ENCODE measurements around the gene CHRM3. TPM values are rescaled to one million over a fixed set of nuclear protein-coding genes. Genes with fewer than 3 reads are reported as not detected.

Gene CHRM3
- total and polyA plus RNA-seq, 5 donors, result 0.18 to 0.86 (median 0.83) TPM

DNA sequence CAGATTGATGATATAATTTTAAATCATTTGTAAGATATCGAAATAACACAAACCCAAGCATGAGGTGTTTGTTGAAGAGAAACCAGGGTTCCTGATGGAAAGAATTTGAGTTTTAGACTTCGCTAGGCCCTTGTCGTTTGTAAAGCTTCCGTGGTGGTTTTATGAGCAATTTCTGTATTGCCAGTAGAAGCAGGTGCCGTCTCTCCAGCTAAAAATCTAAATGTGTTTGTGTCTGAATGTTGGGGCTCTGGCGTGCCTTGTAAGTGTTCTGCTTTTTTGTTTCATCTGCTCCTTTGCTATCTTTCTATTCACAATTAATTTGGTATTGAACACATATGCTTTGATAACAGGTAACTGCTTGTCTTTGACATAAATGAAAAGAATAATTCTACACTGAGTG lies 27.5 kb downstream of the CHRM3 start:
- intact Hi-C loops (cut with DNase I), result loop anchor here in 1 of 4 donors (10.0 kb wide), 1 partner anchor 241 kb away; no protein-coding TSS in a partner anchor
- no peak for DNase-seq
- no peak overlapping the region for H3K4me3 ChIP-seq (ENCODE audit: low read length)
- H3K27me3 ChIP-seq (ENCODE audit: control insufficient read depth, insufficient read depth), result no peaks in the 10 kb centered on the region
- no peaks in the 10 kb centered on the region for H3K9me3 ChIP-seq (ENCODE audit: control insufficient read depth, low read length)
- no peak overlapping the region for H3K27ac ChIP-seq (ENCODE audit: low read length)
- H3K4me1 ChIP-seq (ENCODE audit: control insufficient read depth, insufficient read depth, low read length), result no peaks in the 10 kb centered on the region
- WGBS, result 91% methylated on average over 6 of the region's 6 CpGs
- ATAC-seq, result no peak

DNA sequence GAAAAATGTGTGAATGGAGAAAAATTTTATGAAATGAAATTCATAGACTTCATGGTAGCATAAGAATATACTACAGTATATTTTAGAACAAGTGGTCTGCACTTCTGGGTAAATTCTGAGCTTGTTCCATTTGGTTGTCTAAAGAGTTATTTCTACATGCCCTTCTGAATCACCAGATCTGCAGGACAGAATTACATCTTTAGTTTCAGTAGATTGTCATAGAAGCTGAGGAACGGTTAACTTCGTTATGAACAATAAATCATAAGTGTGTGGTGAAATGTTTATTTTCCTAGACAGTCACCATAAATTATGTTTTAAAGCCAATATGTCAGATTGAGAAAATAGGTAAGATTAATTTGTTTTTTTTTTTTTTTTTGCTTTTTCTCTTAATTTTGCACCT lies 30.9 kb downstream of the CHRM3 start:
- H3K4me3 ChIP-seq (ENCODE audit: low read length), result no peak overlapping the region
- H3K27me3 ChIP-seq (ENCODE audit: control insufficient read depth, insufficient read depth), result no peaks in the 10 kb centered on the region
- no peaks in the 10 kb centered on the region for H3K9me3 ChIP-seq (ENCODE audit: control insufficient read depth, low read length)
- intact Hi-C loops (cut with DNase I), result loop anchor here in 1 of 4 donors (10.0 kb wide), 1 partner anchor 238 kb away; no protein-coding TSS in a partner anchor
- 86% methylated on average over 2 of the region's 2 CpGs for WGBS
- H3K4me1 ChIP-seq (ENCODE audit: control insufficient read depth, insufficient read depth, low read length), result no peaks in the 10 kb centered on the region
- no peak for DNase-seq
- ATAC-seq, result no peak
- no peak overlapping the region for H3K27ac ChIP-seq (ENCODE audit: low read length)

DNA sequence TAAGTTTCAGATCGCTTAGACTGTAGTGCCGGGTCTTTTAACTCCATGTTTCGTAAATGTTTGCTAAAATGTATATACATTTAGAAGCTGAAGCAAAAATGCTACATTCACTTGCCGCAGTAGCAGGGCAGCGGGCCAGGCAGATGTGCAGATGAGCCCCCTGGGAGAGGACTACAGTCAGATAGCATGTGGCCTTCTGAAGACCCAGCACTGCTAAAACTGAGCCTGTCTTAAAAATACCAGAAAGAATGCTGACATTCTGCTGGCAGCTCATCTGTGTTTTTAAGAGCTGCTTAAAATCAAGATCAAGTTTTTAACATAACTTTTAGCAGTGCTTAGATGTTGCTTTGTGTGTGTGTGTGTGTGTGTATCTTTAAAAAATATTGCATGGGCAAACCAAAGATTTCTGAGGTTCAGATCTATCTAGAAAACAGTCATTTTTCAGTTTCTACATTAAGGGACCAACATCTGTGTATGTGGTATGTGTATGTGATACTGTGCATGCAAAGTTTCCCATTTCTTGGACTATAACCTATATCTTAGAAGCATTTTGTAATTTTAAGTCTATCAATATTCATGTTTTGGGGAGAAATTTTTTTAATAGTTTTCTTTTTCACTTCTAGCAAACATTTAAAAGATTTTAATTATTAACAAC lies 31.7 kb downstream of the CHRM3 start:
- intact Hi-C loops (cut with DNase I), result loop anchor here in 1 of 4 donors (10.0 kb wide), 1 partner anchor 237 kb away; no protein-coding TSS in a partner anchor
- no peaks in the 10 kb centered on the region for H3K4me1 ChIP-seq (ENCODE audit: control insufficient read depth, insufficient read depth, low read length)
- no peak overlapping the region for H3K4me3 ChIP-seq (ENCODE audit: low read length)
- H3K9me3 ChIP-seq (ENCODE audit: control insufficient read depth, low read length), result no peaks in the 10 kb centered on the region
- H3K27me3 ChIP-seq (ENCODE audit: control insufficient read depth, insufficient read depth), result no peaks in the 10 kb centered on the region
- ATAC-seq (no peak), DNase-seq (no peak)
- WGBS, result 66% methylated on average over 5 of the region's 5 CpGs
- H3K27ac ChIP-seq (ENCODE audit: low read length), result no peak overlapping the region

DNA sequence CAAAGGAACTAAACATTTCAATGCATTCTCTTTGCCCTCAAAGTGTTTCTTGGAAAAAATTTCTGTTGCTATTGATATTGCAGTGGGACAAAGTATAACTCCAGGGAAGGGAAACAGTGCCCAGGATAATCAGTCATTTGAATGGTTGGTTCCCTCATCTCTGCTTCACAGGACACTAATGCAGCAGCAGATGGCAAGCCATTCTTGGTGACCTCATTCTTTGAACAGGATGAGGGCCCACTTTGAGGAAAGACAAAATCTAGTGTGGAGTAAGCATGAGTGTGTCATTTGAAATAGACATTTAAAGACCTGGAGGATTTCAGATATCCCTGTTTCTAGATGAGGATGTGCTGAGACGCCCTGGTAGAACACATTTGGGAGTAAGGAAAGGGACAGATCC lies 32.3 kb downstream of the CHRM3 start:
- H3K4me3 ChIP-seq (ENCODE audit: low read length), result no peak overlapping the region
- H3K27me3 ChIP-seq (ENCODE audit: control insufficient read depth, insufficient read depth), result no peaks in the 10 kb centered on the region
- intact Hi-C loops (cut with DNase I), result loop anchor here in 1 of 4 donors (10.0 kb wide), 1 partner anchor 236 kb away; no protein-coding TSS in a partner anchor
- no peaks in the 10 kb centered on the region for H3K9me3 ChIP-seq (ENCODE audit: control insufficient read depth, low read length)
- no peak overlapping the region for H3K27ac ChIP-seq (ENCODE audit: low read length)
- ATAC-seq (no peak), DNase-seq (no peak)
- H3K4me1 ChIP-seq (ENCODE audit: control insufficient read depth, insufficient read depth, low read length), result no peaks in the 10 kb centered on the region
- WGBS, result 93% methylated on average over 1 of the region's 1 CpG

DNA sequence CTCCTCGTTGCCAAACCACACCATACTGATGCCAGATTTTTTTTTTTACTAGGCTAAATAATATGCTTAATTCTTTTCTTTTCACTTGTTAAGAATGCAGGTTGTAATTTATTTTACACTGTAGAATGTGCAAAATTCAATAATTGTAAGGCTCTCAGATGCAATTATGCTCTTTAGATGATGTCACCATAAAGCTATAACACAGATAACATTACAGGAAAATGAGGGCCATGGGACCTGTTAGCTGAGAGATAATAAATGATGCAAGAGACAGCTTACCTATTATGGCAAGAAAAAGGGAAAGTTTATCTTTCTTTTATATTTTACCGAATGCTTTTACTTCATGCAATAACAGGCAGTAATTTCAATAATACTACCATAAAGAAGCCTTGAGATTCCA lies 35.4 kb downstream of the CHRM3 start:
- Histone ChIP-seq H3K4me1 (ENCODE audit: control insufficient read depth, insufficient read depth, low read length) (no peaks in the 10 kb centered on the region), H3K27me3 (ENCODE audit: control insufficient read depth, insufficient read depth) (no peaks in the 10 kb centered on the region), H3K9me3 (ENCODE audit: control insufficient read depth, low read length) (no peaks in the 10 kb centered on the region), H3K4me3 (ENCODE audit: low read length) (no peak overlapping the region), H3K27ac (ENCODE audit: low read length) (no peak overlapping the region)
- intact Hi-C loops (cut with DNase I), result no loop called here
- DNase-seq (no peak), ATAC-seq (no peak)
- 41% methylated on average over 2 of the region's 2 CpGs for WGBS

GRCh38 chr1:239422818-239423217 lies 36.5 kb downstream of the CHRM3 start:
- no peaks in the 10 kb centered on the region for H3K4me1 ChIP-seq (ENCODE audit: control insufficient read depth, insufficient read depth, low read length)

GRCh38 chr1:239426821-239427475 lies 40.6 kb downstream of the CHRM3 start:
- no peaks in the 10 kb centered on the region for H3K4me1 ChIP-seq (ENCODE audit: control insufficient read depth, insufficient read depth, low read length)
- H3K4me3 ChIP-seq (ENCODE audit: low read length), result no peak overlapping the region
- WGBS, result 78% methylated on average over 4 of the region's 4 CpGs
- no peaks in the 10 kb centered on the region for H3K27me3 ChIP-seq (ENCODE audit: control insufficient read depth, insufficient read depth)
- intact Hi-C loops (cut with DNase I), result no loop called here
- H3K27ac ChIP-seq (ENCODE audit: low read length), result no peak overlapping the region
- DNase-seq, result no peak
- H3K9me3 ChIP-seq (ENCODE audit: control insufficient read depth, low read length), result no peaks in the 10 kb centered on the region
- no peak for ATAC-seq

More at GRCh38 chr1:239422818-239423217, 36.5 kb downstream of the CHRM3 start:
- Histone ChIP-seq H3K27me3 (ENCODE audit: control insufficient read depth, insufficient read depth) (no peaks in the 10 kb centered on the region), H3K9me3 (ENCODE audit: control insufficient read depth, low read length) (no peaks in the 10 kb centered on the region), H3K27ac (ENCODE audit: low read length) (no peak overlapping the region), H3K4me3 (ENCODE audit: low read length) (no peak overlapping the region)
- no peak for ATAC-seq
- no peak for DNase-seq
- 61% methylated on average over 3 of the region's 3 CpGs for WGBS
- intact Hi-C loops (cut with DNase I), result no loop called here

GRCh38 chr1:239427712-239428111 lies 41.3 kb downstream of the CHRM3 start:
- H3K27ac ChIP-seq (ENCODE audit: low read length), result no peak overlapping the region
- H3K27me3 ChIP-seq (ENCODE audit: control insufficient read depth, insufficient read depth), result no peaks in the 10 kb centered on the region
- DNase-seq (no peak), ATAC-seq (no peak)
- no peaks in the 10 kb centered on the region for H3K9me3 ChIP-seq (ENCODE audit: control insufficient read depth, low read length)
- WGBS, result 75% methylated on average over 3 of the region's 3 CpGs
- intact Hi-C loops (cut with DNase I), result no loop called here
- no peak overlapping the region for H3K4me3 ChIP-seq (ENCODE audit: low read length)
- no peaks in the 10 kb centered on the region for H3K4me1 ChIP-seq (ENCODE audit: control insufficient read depth, insufficient read depth, low read length)

- no peak for ATAC-seq
- intact Hi-C loops (cut with DNase I), result no loop called here
- no peak overlapping the region for H3K27ac ChIP-seq (ENCODE audit: low read length)
Observed at GRCh38 chr1:239428120-239428710, 41.8 kb downstream of the CHRM3 start.

GRCh38 chr1:239429163-239429562 lies 42.8 kb downstream of the CHRM3 start:
- intact Hi-C loops (cut with DNase I), result no loop called here
- Histone ChIP-seq H3K4me1 (ENCODE audit: control insufficient read depth, insufficient read depth, low read length) (no peaks in the 10 kb centered on the region), H3K4me3 (ENCODE audit: low read length) (no peak overlapping the region), H3K9me3 (ENCODE audit: control insufficient read depth, low read length) (no peaks in the 10 kb centered on the region), H3K27ac (ENCODE audit: low read length) (no peak overlapping the region), H3K27me3 (ENCODE audit: control insufficient read depth, insufficient read depth) (no peaks in the 10 kb centered on the region)
- DNase-seq (no peak), ATAC-seq (no peak)
- 82% methylated on average over 3 of the region's 3 CpGs for WGBS

More at GRCh38 chr1:239428120-239428710, 41.8 kb downstream of the CHRM3 start:
- no peak overlapping the region for H3K4me3 ChIP-seq (ENCODE audit: low read length)
- no peaks in the 10 kb centered on the region for H3K27me3 ChIP-seq (ENCODE audit: control insufficient read depth, insufficient read depth)
- 66% methylated on average over 4 of the region's 4 CpGs for WGBS
- no peak for DNase-seq
- H3K4me1 ChIP-seq (ENCODE audit: control insufficient read depth, insufficient read depth, low read length), result no peaks in the 10 kb centered on the region
- H3K9me3 ChIP-seq (ENCODE audit: control insufficient read depth, low read length), result no peaks in the 10 kb centered on the region

- no peak overlapping the region for H3K27ac ChIP-seq (ENCODE audit: low read length)
- DNase-seq (no peak), ATAC-seq (no peak)
- no peak overlapping the region for H3K4me3 ChIP-seq (ENCODE audit: low read length)
- WGBS, result 85% methylated on average over 1 of the region's 1 CpG
- no peaks in the 10 kb centered on the region for H3K27me3 ChIP-seq (ENCODE audit: control insufficient read depth, insufficient read depth)
- intact Hi-C loops (cut with DNase I), result no loop called here
- no peaks in the 10 kb centered on the region for H3K9me3 ChIP-seq (ENCODE audit: control insufficient read depth, low read length)
- H3K4me1 ChIP-seq (ENCODE audit: control insufficient read depth, insufficient read depth, low read length), result no peaks in the 10 kb centered on the region
Observed at GRCh38 chr1:239432255-239432654, 45.9 kb downstream of the CHRM3 start.
